GM12878 (cell line): ENCODE measurements around the gene GIMAP8. TPM values are rescaled to one million over a fixed set of nuclear protein-coding genes. Genes with fewer than 3 reads are reported as not detected.
A peak's percentile ranks its signal among the peaks of the same experiment; 100 is the strongest.

Experiments used
- CHD2 ChIP-seq: IDR thresholded peaks from 2 replicates; pipeline ENCODE4 v1.6.1; 2011; ENCODE audit warnings: low read depth, low read length, improper control_type of control experiment, borderline replicate concordance
- GATAD2B ChIP-seq: fragments of 450-650 bp; conservative IDR thresholded peaks from 2 replicates; pipeline ENCODE4 v1.6.1; 2017; ENCODE audit warnings: low read depth, mild to moderate bottlenecking, moderate library complexity
- HCFC1 ChIP-seq: fragments of 150-350 bp; IDR thresholded peaks from 2 replicates; pipeline ENCODE4 v1.6.1; 2014; ENCODE audit warnings: low read length
- NR2C1 ChIP-seq: fragments of 450-650 bp; IDR thresholded peaks from 2 replicates; pipeline ENCODE4 v1.6.1; 2017; ENCODE audit warnings: antibody characterized with exemption, mild to moderate bottlenecking, moderate library complexity
- POLR2A ChIP-seq: IDR thresholded peaks from 2 replicates; pipeline ENCODE4 v1.6.1; 2011; ENCODE audit warnings: low read depth, mild to moderate bottlenecking, low read length
- POLR2AphosphoS5 ChIP-seq: IDR thresholded peaks from 2 replicates; pipeline ENCODE4 v1.6.1; 2011; ENCODE audit warnings: mild to moderate bottlenecking, low read length, inconsistent platforms
- SUPT20H ChIP-seq: IDR thresholded peaks from 2 replicates; pipeline ENCODE4 v1.6.1; 2011; ENCODE audit warnings: low read depth, mild to moderate bottlenecking, low read length, moderate library complexity, borderline replicate concordance; ENCODE audit not compliant: control insufficient read depth
- polyA plus RNA-seq, 11 experiments: library from polyadenylated mRNA; depleted of rRNA in 4 of 11; unstranded in 6 of 11; stranded (reverse) in 5 of 11; fragments of >200 nt; fragmentation: Nextera tagmentation in 4 of 11; fragmentation: Illumina TruSeq in 1 of 11; extraction: Ambion mirVana in 4 of 11; extraction: Trizol in 1 of 11; gene quantifications; 1 replicate in 1 of 11; 2 replicates in 10 of 11; pipeline versions ENCODE4 v1.2.1 to v1.2.3, GENCODE V29; 2011 to 2016; ENCODE audit warnings: inconsistent platforms in 2 of 11, missing spikeins in 2 of 11, low read depth in 1 of 11
- total RNA-seq, 4 experiments: library from RNA; depleted of rRNA in 3 of 4; stranded (reverse); fragments of >200 nt in 3 of 4; fragmentation: Illumina TruSeq in 1 of 4; extraction: Trizol in 1 of 4; gene quantifications; 2 replicates each; pipeline versions ENCODE4 v1.2.1 to v1.2.3, GENCODE V29; 2013 to 2021
- TF ChIP-seq, protein P1 (sequence below), 3 experiments: IDR thresholded peaks in 2 of 3; conservative IDR thresholded peaks in 1 of 3; 2 replicates each; pipeline ENCODE4 v1.5.1; 2011; ENCODE audit warnings: low read depth in 3 of 3, low read length in 3 of 3, mild to moderate bottlenecking in 3 of 3, control low read depth in 2 of 3, moderate library complexity in 2 of 3, inconsistent platforms in 1 of 3, mixed read lengths in 1 of 3; ENCODE audit not compliant: control insufficient read depth in 2 of 3, insufficient read depth in 1 of 3; ENCODE audit errors: extremely low read depth in 1 of 3
- TF ChIP-seq, protein P2 (sequence below): fragments of 450-650 bp; IDR thresholded peaks from 2 replicates; pipeline ENCODE4 v1.6.1; 2017; ENCODE audit warnings: mild to moderate bottlenecking, moderate library complexity
- TF ChIP-seq, protein P3 (sequence below): IDR thresholded peaks from 2 replicates; pipeline ENCODE4 v1.6.1; 2011; ENCODE audit warnings: low read depth, low read length, improper control_type of control experiment, borderline replicate concordance

GIMAP8 gene
- total and polyA plus RNA-seq, 10 of the 15 experiments (the other 5 are each of a cell fraction or from before 2014, with no cell fraction given) = 0.66 to 9.7 (median 4.7) TPM

DNA sequence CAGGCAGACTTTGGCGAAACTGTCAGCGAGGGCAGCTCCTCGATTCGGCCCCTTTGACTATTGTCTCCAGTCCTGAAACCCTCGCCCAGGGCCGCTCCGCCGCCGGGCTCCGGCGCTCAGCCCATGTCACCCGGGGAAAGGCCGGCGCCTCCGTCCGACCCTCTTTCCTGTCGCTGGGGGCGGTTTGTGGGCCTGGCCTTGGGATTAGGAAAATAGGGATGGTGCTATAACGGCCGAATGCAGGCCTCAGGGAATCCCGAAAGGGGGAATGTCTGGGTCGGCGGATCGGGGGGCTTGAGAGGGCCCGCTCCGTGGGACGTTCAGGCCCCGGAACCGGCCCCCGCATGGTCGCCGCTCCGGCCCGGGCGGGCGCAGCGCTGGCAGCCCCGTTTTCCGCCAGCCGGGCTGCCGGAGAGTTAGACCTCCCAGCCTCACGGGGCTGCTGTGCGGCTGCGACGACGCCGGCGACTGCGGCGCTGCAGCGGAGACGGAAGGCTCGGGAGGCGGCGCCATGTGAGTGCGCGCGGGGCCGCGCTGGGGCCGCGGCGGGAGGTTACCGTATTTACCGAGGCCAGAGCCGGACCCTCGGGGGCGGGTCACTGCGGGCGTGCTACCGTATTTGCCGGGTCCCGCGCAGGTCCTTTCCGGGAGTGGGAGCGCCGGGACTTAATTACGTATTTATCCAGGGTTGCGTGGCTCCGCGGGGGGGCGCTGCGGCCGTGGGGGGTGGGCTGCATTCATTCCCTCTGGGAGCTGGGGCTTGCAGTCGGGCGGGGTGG, 45.4 kb upstream of the GIMAP8 start (continued):
- TF ChIP-seq, protein P1, sequence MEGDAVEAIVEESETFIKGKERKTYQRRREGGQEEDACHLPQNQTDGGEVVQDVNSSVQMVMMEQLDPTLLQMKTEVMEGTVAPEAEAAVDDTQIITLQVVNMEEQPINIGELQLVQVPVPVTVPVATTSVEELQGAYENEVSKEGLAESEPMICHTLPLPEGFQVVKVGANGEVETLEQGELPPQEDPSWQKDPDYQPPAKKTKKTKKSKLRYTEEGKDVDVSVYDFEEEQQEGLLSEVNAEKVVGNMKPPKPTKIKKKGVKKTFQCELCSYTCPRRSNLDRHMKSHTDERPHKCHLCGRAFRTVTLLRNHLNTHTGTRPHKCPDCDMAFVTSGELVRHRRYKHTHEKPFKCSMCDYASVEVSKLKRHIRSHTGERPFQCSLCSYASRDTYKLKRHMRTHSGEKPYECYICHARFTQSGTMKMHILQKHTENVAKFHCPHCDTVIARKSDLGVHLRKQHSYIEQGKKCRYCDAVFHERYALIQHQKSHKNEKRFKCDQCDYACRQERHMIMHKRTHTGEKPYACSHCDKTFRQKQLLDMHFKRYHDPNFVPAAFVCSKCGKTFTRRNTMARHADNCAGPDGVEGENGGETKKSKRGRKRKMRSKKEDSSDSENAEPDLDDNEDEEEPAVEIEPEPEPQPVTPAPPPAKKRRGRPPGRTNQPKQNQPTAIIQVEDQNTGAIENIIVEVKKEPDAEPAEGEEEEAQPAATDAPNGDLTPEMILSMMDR (IDR thresholded peaks at IDR 0.05 in 2 of 3, conservative IDR thresholded peaks at IDR 0.05 in 1 of 3; ENCODE audit: control insufficient read depth in 2 of 3, extremely low read depth in 1 of 3, insufficient read depth in 1 of 3, low read depth in 3 of 3, low read length in 3 of 3) = peak; percentile 13 to 39 (median 19); a peak in 4 of 6 replicates
- TF ChIP-seq POLR2A = peak; percentile 94
- TF ChIP-seq CHD2 = peak; percentile 43; the same call in 1 of the 2 replicates
- TF ChIP-seq, protein P2, sequence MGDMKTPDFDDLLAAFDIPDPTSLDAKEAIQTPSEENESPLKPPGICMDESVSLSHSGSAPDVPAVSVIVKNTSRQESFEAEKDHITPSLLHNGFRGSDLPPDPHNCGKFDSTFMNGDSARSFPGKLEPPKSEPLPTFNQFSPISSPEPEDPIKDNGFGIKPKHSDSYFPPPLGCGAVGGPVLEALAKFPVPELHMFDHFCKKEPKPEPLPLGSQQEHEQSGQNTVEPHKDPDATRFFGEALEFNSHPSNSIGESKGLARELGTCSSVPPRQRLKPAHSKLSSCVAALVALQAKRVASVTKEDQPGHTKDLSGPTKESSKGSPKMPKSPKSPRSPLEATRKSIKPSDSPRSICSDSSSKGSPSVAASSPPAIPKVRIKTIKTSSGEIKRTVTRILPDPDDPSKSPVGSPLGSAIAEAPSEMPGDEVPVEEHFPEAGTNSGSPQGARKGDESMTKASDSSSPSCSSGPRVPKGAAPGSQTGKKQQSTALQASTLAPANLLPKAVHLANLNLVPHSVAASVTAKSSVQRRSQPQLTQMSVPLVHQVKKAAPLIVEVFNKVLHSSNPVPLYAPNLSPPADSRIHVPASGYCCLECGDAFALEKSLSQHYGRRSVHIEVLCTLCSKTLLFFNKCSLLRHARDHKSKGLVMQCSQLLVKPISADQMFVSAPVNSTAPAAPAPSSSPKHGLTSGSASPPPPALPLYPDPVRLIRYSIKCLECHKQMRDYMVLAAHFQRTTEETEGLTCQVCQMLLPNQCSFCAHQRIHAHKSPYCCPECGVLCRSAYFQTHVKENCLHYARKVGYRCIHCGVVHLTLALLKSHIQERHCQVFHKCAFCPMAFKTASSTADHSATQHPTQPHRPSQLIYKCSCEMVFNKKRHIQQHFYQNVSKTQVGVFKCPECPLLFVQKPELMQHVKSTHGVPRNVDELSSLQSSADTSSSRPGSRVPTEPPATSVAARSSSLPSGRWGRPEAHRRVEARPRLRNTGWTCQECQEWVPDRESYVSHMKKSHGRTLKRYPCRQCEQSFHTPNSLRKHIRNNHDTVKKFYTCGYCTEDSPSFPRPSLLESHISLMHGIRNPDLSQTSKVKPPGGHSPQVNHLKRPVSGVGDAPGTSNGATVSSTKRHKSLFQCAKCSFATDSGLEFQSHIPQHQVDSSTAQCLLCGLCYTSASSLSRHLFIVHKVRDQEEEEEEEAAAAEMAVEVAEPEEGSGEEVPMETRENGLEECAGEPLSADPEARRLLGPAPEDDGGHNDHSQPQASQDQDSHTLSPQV = peak; percentile 83; the same call in 1 of the 2 replicates
- TF ChIP-seq GATAD2B = peak; percentile 96
- TF ChIP-seq, protein P3, sequence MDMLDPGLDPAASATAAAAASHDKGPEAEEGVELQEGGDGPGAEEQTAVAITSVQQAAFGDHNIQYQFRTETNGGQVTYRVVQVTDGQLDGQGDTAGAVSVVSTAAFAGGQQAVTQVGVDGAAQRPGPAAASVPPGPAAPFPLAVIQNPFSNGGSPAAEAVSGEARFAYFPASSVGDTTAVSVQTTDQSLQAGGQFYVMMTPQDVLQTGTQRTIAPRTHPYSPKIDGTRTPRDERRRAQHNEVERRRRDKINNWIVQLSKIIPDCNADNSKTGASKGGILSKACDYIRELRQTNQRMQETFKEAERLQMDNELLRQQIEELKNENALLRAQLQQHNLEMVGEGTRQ = no peak
- TF ChIP-seq POLR2AphosphoS5 = peak; percentile 60; the same call in 1 of the 2 replicates
- TF ChIP-seq HCFC1 = peak; percentile 47
- no peak for TF ChIP-seq SUPT20H
- peak; percentile 46 for TF ChIP-seq NR2C1
